Middle frontal gyrus (tissue), 1 donor: Measurements from ENCODE around the gene BACH1.
"Not testable (repeated sequence)": the region's sequence is repeated elsewhere in the genome, so short reads cannot be mapped to it uniquely, and the experiment has no call there.

Source experiments
- DNase-seq: peaks from one replicate; pipeline ENCODE4 v3.0.0-alpha.2; 2015; ENCODE audit warnings: low spot score; ENCODE audit errors: extremely low spot score

Gene BACH1

GRCh38 chr21:29298348-29299045 is at the start of gene BACH1:
Gene BACH1, plus strand, starts transcription at chr21:29298922. Its CDS starts 22,359 bp downstream, at chr21:29321281.
- DNase-seq, result peak; percentile 73

GRCh38 chr21:29249289-29249688 is 49.4 kb upstream of the BACH1 start:
- not testable (repeated sequence) for DNase-seq

GRCh38 chr21:29250636-29251035 is 48.1 kb upstream of the BACH1 start:
- DNase-seq, result no peak

GRCh38 chr21:29253861-29254260 is 44.9 kb upstream of the BACH1 start:
- DNase-seq, result not testable (repeated sequence)

GRCh38 chr21:29254550-29254949 is 44.2 kb upstream of the BACH1 start:
- no peak for DNase-seq

GRCh38 chr21:29256126-29256910 is 42.4 kb upstream of the BACH1 start:
- DNase-seq, result no peak

- DNase-seq, result no peak
Measured at GRCh38 chr21:29257701-29258100, 41.0 kb upstream of the BACH1 start.

- DNase-seq, result no peak
Measured at GRCh38 chr21:29258626-29259338, 39.9 kb upstream of the BACH1 start.

GRCh38 chr21:29260461-29260860 is 38.3 kb upstream of the BACH1 start:
- no peak for DNase-seq

GRCh38 chr21:29261555-29262540 is 36.9 kb upstream of the BACH1 start:
- DNase-seq, result no peak

- no peak for DNase-seq
Measured at GRCh38 chr21:29264721-29265120, 34.0 kb upstream of the BACH1 start.

- no peak for DNase-seq
Measured at GRCh38 chr21:29265690-29266479, 32.8 kb upstream of the BACH1 start.

- no peak for DNase-seq
Measured at GRCh38 chr21:29267666-29268065, 31.1 kb upstream of the BACH1 start.

GRCh38 chr21:29271927-29272333 is 26.8 kb upstream of the BACH1 start:
- DNase-seq, result no peak

- no peak for DNase-seq
Measured at GRCh38 chr21:29277442-29277841, 21.3 kb upstream of the BACH1 start.

GRCh38 chr21:29279558-29279957 is 19.2 kb upstream of the BACH1 start:
- DNase-seq, result no peak

GRCh38 chr21:29281801-29282200 is 16.9 kb upstream of the BACH1 start:
- not testable (repeated sequence) for DNase-seq

- no peak for DNase-seq
Measured at GRCh38 chr21:29287383-29287782, 11.3 kb upstream of the BACH1 start.

GRCh38 chr21:29288239-29288638 is 10.5 kb upstream of the BACH1 start:
- no peak for DNase-seq

- no peak for DNase-seq
Measured at GRCh38 chr21:29289317-29289716, 9.4 kb upstream of the BACH1 start.
